B cell (primary cell): Measurements from ENCODE around the gene PBX1. TPM values are rescaled to one million over a fixed set of nuclear protein-coding genes. Genes with fewer than 3 reads are reported as not detected.

Experiments
- ATAC-seq: fragments of 200-7000 bp; cut with Tn5 transposase; one replicate; pipeline ENCODE4 v1.10.0; 2021; ENCODE audit warnings: low read depth, mild to moderate bottlenecking, moderate number of reproducible peaks, moderate library complexity
- CTCF ChIA-PET: fragments of 350-600 bp; sonication (Branson Sonifier 250); formaldehyde crosslinking; loops from one replicate; lab custom pipeline; 2021; ENCODE audit warnings: antibody characterized with exemption, inconsistent platforms; lab: Charles Lee
- POLR2A ChIA-PET: fragments of 350-600 bp; sonication (Branson Sonifier 250); formaldehyde crosslinking; loops from one replicate; lab custom pipeline; 2021; ENCODE audit warnings: antibody characterized with exemption; lab: Charles Lee
- DNase-seq: peaks from one replicate; pipeline ENCODE4 v3.0.0; 2013
- H2AFZ ChIP-seq: 2 replicates; pipeline ENCODE4 v1.6.1; 2012; ENCODE audit warnings: mild to moderate bottlenecking, low read depth, low read length; ENCODE audit not compliant: insufficient read depth, poor library complexity, severe bottlenecking
- H3K27ac ChIP-seq, 2 donors: 1 replicate in 1 of 2; 2 replicates in 1 of 2; pipeline ENCODE4 v1.5.1; 2012 to 2013; ENCODE audit warnings: low read length in 2 of 2, mild to moderate bottlenecking in 2 of 2, moderate library complexity in 1 of 2
- H3K27me3 ChIP-seq, 4 experiments: fragments of 200-600 bp in 1 of 4; sonication (generic) in 1 of 4; replicated peaks in 1 of 4; 1 replicate in 2 of 4; 2 replicates in 2 of 4; pipeline versions ENCODE4 v1.6.1 to v1.7.0; 2013 to 2016; ENCODE audit warnings: low read length in 3 of 4, mild to moderate bottlenecking in 2 of 4, mixed read lengths in 1 of 4, moderate library complexity in 1 of 4; ENCODE audit not compliant: insufficient read depth in 4 of 4, control insufficient read depth in 3 of 4; ENCODE audit errors: control extremely low read depth in 1 of 4
- H3K36me3 ChIP-seq, 2 experiments: replicated peaks in 1 of 2; 1 replicate in 1 of 2; 2 replicates in 1 of 2; pipeline versions ENCODE4 v1.6.1 to v1.7.1; 2013; ENCODE audit warnings: low read length in 1 of 2; ENCODE audit not compliant: insufficient read depth in 2 of 2, control insufficient read depth in 1 of 2; ENCODE audit errors: control extremely low read depth in 1 of 2, extremely low read depth in 1 of 2
- H3K4me1 ChIP-seq, 2 donors: fragments of 200-600 bp in 1 of 2; sonication (generic) in 1 of 2; 1 replicate in 1 of 2; 2 replicates in 1 of 2; pipeline versions ENCODE4 v1.5.1 to v1.6.1; 2013 to 2017; ENCODE audit warnings: low read length in 2 of 2; ENCODE audit not compliant: control insufficient read depth in 2 of 2, insufficient read depth in 2 of 2
- H3K4me2 ChIP-seq: replicated peaks from 2 replicates; pipeline ENCODE3; 2012; ENCODE audit warnings: mild to moderate bottlenecking, low read depth, low read length; ENCODE audit not compliant: poor library complexity, severe bottlenecking
- H3K4me3 ChIP-seq, 5 experiments: fragments of 200-600 bp in 1 of 5; sonication (generic) in 1 of 5; 1 replicate in 3 of 5; 2 replicates in 2 of 5; pipeline versions ENCODE4 v1.5.1 to v1.7.0; 2011 to 2016; ENCODE audit warnings: low read length in 4 of 5, mild to moderate bottlenecking in 4 of 5, low read depth in 2 of 5, control low read depth in 1 of 5, moderate library complexity in 1 of 5; ENCODE audit not compliant: insufficient read depth in 1 of 5; ENCODE audit errors: control extremely low read depth in 1 of 5, extremely low read depth in 1 of 5
- H3K79me2 ChIP-seq: fragments of 200-600 bp; sonication (generic); one replicate; pipeline ENCODE4 v1.6.0; 2016; ENCODE audit warnings: low read length; ENCODE audit not compliant: control insufficient read depth, insufficient read depth
- H3K9ac ChIP-seq: fragments of 200-600 bp; sonication (generic); 2 replicates; pipeline ENCODE4 v1.6.1; 2017; ENCODE audit warnings: mild to moderate bottlenecking, low read length, moderate library complexity
- H3K9me3 ChIP-seq, 3 donors: one replicate each; pipeline versions ENCODE4 v1.6.1 to v1.7.1; 2013; ENCODE audit warnings: low read length in 2 of 3; ENCODE audit not compliant: control insufficient read depth in 2 of 3, insufficient read depth in 1 of 3; ENCODE audit errors: control extremely low read depth in 1 of 3
- H4K20me1 ChIP-seq: 2 replicates; pipeline ENCODE4 v1.6.0; 2012; ENCODE audit warnings: mild to moderate bottlenecking, low read length; ENCODE audit not compliant: insufficient read depth, control insufficient read depth, poor library complexity, severe bottlenecking
- H3K27ac Mint-ChIP-seq: one replicate; pipeline ENCODE4 v1.8.0; 2021; ENCODE audit warnings: mixed read lengths
- H3K27me3 Mint-ChIP-seq: one replicate; pipeline ENCODE4 v1.8.0; 2021; ENCODE audit warnings: mixed read lengths
- H3K4me1 Mint-ChIP-seq: one replicate; pipeline ENCODE4 v1.8.0; 2021; ENCODE audit warnings: mixed read lengths
- H3K4me3 Mint-ChIP-seq: one replicate; pipeline ENCODE4 v1.8.0; 2021; ENCODE audit warnings: mixed read lengths
- H3K9me3 Mint-ChIP-seq: one replicate; pipeline ENCODE4 v1.8.0; 2022; ENCODE audit warnings: mixed read lengths; ENCODE audit not compliant: insufficient read depth
- EZH2 ChIP-seq: IDR thresholded peaks from 2 replicates; pipeline ENCODE4 v1.6.1; 2012; ENCODE audit warnings: borderline replicate concordance, low read depth, mild to moderate bottlenecking, moderate library complexity, low read length; ENCODE audit not compliant: insufficient read depth, poor library complexity, severe bottlenecking
- WGBS: methylation state at CpG from one replicate; pipeline ENCODE4 v1.1.5; 2013; ENCODE audit warnings: missing lambda C conversion rate; ENCODE audit not compliant: insufficient coverage; 5-methylcytosine and 5-hydroxymethylcytosine counted together
- intact Hi-C: fragments of 100-400 bp; cut with micrococcal nuclease; formaldehyde crosslinking; loops from one replicate; pipeline ENCODE4 v1.10.0; 2022
- polyA plus RNA-seq: library from polyadenylated mRNA; depleted of rRNA; stranded (reverse); fragments of >200 nt; gene quantifications from 2 replicates; pipeline ENCODE4 v1.2.3, GENCODE V29; 2012
- total RNA-seq, 2 donors: library from RNA; stranded (reverse); fragments of 120-200 nt in 1 of 2; gene quantifications; 1 replicate in 1 of 2; 2 replicates in 1 of 2; pipeline versions ENCODE4 v1.2.3 to v1.2.4, GENCODE V29; 2013 to 2022
- TF ChIP-seq, protein P1 (sequence below): fragments of 200-600 bp; IDR thresholded peaks from one replicate; pipeline ENCODE4 v1.8.0; 2022; ENCODE audit warnings: antibody characterized with exemption, mild to moderate bottlenecking

PBX1 gene
- total and polyA plus RNA-seq, 2 donors (not counting 1 experiment from before 2014, with no cell fraction given), result 0.32 TPM; not detected in 1

DNA sequence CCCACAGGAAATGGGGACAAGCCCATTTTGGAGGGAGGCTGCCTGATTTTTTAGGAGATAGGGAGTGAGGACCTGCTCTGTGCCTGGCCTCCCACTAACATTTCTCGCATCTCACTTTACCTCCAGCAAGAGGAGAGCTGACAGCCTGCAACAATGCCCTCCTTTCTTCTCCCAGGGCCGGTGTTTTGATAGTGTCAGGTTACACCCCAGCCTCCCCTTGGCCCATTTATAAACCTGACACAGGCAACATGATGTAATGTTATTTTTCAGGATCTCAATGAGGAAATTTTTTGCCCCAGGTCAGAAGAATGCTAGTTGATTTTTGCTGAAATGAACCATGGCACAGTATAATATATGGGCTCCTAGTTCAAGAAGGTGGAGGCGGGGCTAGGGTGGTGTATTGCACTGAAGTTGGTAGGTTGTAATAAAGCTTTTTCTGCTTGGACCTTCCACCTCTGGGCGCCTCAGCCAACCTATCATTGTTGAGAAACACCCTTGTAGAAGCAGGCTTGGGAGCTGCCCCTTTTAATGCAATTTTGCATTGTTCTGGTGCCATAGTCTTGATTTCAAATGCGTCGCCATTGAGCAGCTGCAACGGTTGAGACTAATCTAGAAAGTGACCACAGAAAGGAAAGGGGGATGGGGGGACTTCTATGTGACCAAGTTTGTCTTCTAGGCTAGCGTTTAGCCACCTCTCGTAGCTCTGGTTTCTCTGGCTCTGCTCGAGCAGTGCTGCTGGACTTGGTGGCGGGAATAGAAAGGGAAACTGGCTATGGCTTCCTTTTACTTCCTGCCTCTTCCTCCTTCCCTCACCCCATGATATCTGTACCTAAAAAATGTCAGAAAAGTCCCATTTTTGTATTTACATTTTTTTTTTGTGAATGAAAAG lies 53.0 kb downstream of the PBX1 start:
- H3K27me3 ChIP-seq, result no peaks in the 10 kb centered on the region
- H3K27ac ChIP-seq, result no peak overlapping the region
- Mint-ChIP-seq H3K27ac (no peak overlapping the region), H3K9me3 (no peaks in the 10 kb centered on the region), H3K4me3 (no peak overlapping the region), H3K4me1 (no peaks in the 10 kb centered on the region), H3K27me3 (peaks cover 3% of the 10 kb centered on the region)
- no peaks in the 10 kb centered on the region for H4K20me1 ChIP-seq
- H3K36me3 ChIP-seq, result no peaks in the 10 kb centered on the region
- no peaks in the 10 kb centered on the region for H3K79me2 ChIP-seq
- no peaks in the 10 kb centered on the region for H3K4me1 ChIP-seq
- intact Hi-C loops, result loop anchor here (10.0 kb wide), 1 partner anchor 1197 kb away; no protein-coding TSS in a partner anchor
- DNase-seq (no peak), ATAC-seq (no peak)
- no peak overlapping the region for H3K9ac ChIP-seq
- no peak overlapping the region for H2AFZ ChIP-seq
- no peak overlapping the region for H3K4me2 ChIP-seq
- WGBS, result 90% methylated on average over 8 of the region's 11 CpGs
- CTCF ChIA-PET, result no interaction called here
- no peaks in the 10 kb centered on the region for H3K9me3 ChIP-seq
- H3K4me3 ChIP-seq, result no peak overlapping the region
- TF ChIP-seq, protein P1, sequence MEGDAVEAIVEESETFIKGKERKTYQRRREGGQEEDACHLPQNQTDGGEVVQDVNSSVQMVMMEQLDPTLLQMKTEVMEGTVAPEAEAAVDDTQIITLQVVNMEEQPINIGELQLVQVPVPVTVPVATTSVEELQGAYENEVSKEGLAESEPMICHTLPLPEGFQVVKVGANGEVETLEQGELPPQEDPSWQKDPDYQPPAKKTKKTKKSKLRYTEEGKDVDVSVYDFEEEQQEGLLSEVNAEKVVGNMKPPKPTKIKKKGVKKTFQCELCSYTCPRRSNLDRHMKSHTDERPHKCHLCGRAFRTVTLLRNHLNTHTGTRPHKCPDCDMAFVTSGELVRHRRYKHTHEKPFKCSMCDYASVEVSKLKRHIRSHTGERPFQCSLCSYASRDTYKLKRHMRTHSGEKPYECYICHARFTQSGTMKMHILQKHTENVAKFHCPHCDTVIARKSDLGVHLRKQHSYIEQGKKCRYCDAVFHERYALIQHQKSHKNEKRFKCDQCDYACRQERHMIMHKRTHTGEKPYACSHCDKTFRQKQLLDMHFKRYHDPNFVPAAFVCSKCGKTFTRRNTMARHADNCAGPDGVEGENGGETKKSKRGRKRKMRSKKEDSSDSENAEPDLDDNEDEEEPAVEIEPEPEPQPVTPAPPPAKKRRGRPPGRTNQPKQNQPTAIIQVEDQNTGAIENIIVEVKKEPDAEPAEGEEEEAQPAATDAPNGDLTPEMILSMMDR, result no peak
- TF ChIP-seq EZH2, result no peak
- POLR2A ChIA-PET, result no interaction called here

DNA sequence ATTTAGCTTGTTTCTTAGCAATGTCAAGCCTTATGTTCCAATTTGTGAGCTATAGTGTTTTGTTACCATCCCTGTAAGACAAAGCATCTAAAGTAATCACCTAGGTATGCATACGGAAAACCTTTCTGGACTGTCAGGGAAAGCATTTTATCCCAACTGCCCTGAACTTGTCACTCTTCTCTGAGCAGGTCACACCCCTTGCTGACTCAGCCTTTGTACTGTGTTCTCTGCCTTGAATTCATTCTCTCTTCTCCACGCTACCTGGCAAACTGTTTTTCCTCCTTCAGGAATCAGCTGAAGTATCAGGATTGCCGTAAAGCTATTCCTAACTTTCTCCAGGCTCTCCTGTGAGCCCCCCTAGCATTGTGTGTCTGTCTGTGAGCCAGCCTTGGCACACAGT lies 54.2 kb downstream of the PBX1 start:
- Histone ChIP-seq H3K4me2 (no peak overlapping the region), H3K4me1 (no peaks in the 10 kb centered on the region), H3K4me3 (no peak overlapping the region), H3K27ac (no peak overlapping the region), H4K20me1 (no peaks in the 10 kb centered on the region), H3K9me3 (no peaks in the 10 kb centered on the region), H3K9ac (no peak overlapping the region), H3K36me3 (no peaks in the 10 kb centered on the region), H3K27me3 (no peaks in the 10 kb centered on the region), H2AFZ (no peak overlapping the region), H3K79me2 (no peaks in the 10 kb centered on the region)
- intact Hi-C loops, result loop anchor here (10.0 kb wide), 1 partner anchor 1198 kb away; no protein-coding TSS in a partner anchor
- H3K4me3 Mint-ChIP-seq, result no peak overlapping the region
- H3K27me3 Mint-ChIP-seq, result peaks cover 3% of the 10 kb centered on the region
- 96% methylated on average over 2 of the region's 3 CpGs for WGBS
- no peak for ATAC-seq
- DNase-seq, result no peak
- ChIA-PET CTCF (no interaction called here), POLR2A (no interaction called here)
- no peak for TF ChIP-seq EZH2
- TF ChIP-seq, protein P1, result no peak
- no peak overlapping the region for H3K27ac Mint-ChIP-seq
- H3K9me3 Mint-ChIP-seq, result no peaks in the 10 kb centered on the region
- no peaks in the 10 kb centered on the region for H3K4me1 Mint-ChIP-seq
